ENCODE data around the gene SLC12A8. TPM values are rescaled to one million over a fixed set of nuclear protein-coding genes. Genes with fewer than 3 reads are reported as not detected.

SLC12A8 gene
- total RNA-seq, 1 experiment from 2014 or later: 13.0 TPM

- ChIA-PET CTCF (no interaction called here), POLR2A (interaction anchor here (1.0 kb wide), 1 partner anchor 13 kb away, joined by 3 read pairs; no protein-coding TSS in a partner anchor)
- no peak overlapping the region for H3K4me3 Mint-ChIP-seq (ENCODE audit: unreplicated experiment)
- no peaks in the 10 kb centered on the region for H3K9me3 Mint-ChIP-seq (ENCODE audit: unreplicated experiment)
- DNase-seq (ENCODE audit: unreplicated experiment): no peak
- TF ChIP-seq CTCF (IDR thresholded peaks at IDR 0.05; ENCODE audit: unreplicated experiment): no peak
- intact Hi-C loops (cut with micrococcal nuclease): no loop called here
- H3K36me3 Mint-ChIP-seq (ENCODE audit: insufficient read depth, unreplicated experiment): no peaks in the 10 kb centered on the region
- no peaks in the 10 kb centered on the region for H3K27me3 Mint-ChIP-seq (ENCODE audit: insufficient read depth, unreplicated experiment)
- BruUV-seq (replicated peaks): no TSS peak
- H3K27ac Mint-ChIP-seq (ENCODE audit: low read depth, unreplicated experiment): no peak overlapping the region
- no peaks in the 10 kb centered on the region for H3K4me1 Mint-ChIP-seq (ENCODE audit: insufficient read depth, unreplicated experiment)
These were observed 65.7 kb downstream of the SLC12A8 start for GRCh38 chr3:125146626-125147490.

GRCh38 chr3:125145751-125146475, 66.6 kb downstream of the SLC12A8 start:
- BruUV-seq (replicated peaks): no TSS peak
- CTCF ChIA-PET: no interaction called here
- H3K4me1 Mint-ChIP-seq (ENCODE audit: insufficient read depth, unreplicated experiment): no peaks in the 10 kb centered on the region
- H3K27ac Mint-ChIP-seq (ENCODE audit: low read depth, unreplicated experiment): no peak overlapping the region
- intact Hi-C loops (cut with micrococcal nuclease): no loop called here
- H3K4me3 Mint-ChIP-seq (ENCODE audit: unreplicated experiment): no peak overlapping the region
- TF ChIP-seq CTCF (IDR thresholded peaks at IDR 0.05; ENCODE audit: unreplicated experiment): no peak
- H3K27me3 Mint-ChIP-seq (ENCODE audit: insufficient read depth, unreplicated experiment): no peaks in the 10 kb centered on the region
- H3K36me3 Mint-ChIP-seq (ENCODE audit: insufficient read depth, unreplicated experiment): no peaks in the 10 kb centered on the region
- POLR2A ChIA-PET: interaction anchor here (1.0 kb wide), 1 partner anchor 12 kb away, joined by 3 read pairs; no protein-coding TSS in a partner anchor
- DNase-seq (ENCODE audit: unreplicated experiment): no peak
- H3K9me3 Mint-ChIP-seq (ENCODE audit: unreplicated experiment): no peaks in the 10 kb centered on the region

- intact Hi-C loops (cut with micrococcal nuclease): no loop called here
- ChIA-PET POLR2A (no interaction called here), CTCF (no interaction called here)
- H3K36me3 Mint-ChIP-seq (ENCODE audit: insufficient read depth, unreplicated experiment): no peaks in the 10 kb centered on the region
- H3K27me3 Mint-ChIP-seq (ENCODE audit: insufficient read depth, unreplicated experiment): no peaks in the 10 kb centered on the region
- H3K9me3 Mint-ChIP-seq (ENCODE audit: unreplicated experiment): no peaks in the 10 kb centered on the region
- H3K4me3 Mint-ChIP-seq (ENCODE audit: unreplicated experiment): no peak overlapping the region
- peaks cover 7% of the 10 kb centered on the region for H3K4me1 Mint-ChIP-seq (ENCODE audit: insufficient read depth, unreplicated experiment)
- no peak for TF ChIP-seq CTCF (IDR thresholded peaks at IDR 0.05; ENCODE audit: unreplicated experiment)
- BruUV-seq (replicated peaks): no TSS peak
- no peak for DNase-seq (ENCODE audit: unreplicated experiment)
- no peak overlapping the region for H3K27ac Mint-ChIP-seq (ENCODE audit: low read depth, unreplicated experiment)
These were observed 67.8 kb downstream of the SLC12A8 start for GRCh38 chr3:125144653-125145314.
